H1 (cell line): ENCODE measurements around the gene CEP85. TPM values are rescaled to one million over a fixed set of nuclear protein-coding genes. Genes with fewer than 3 reads are reported as not detected.
A peak's percentile ranks its signal among the peaks of the same experiment; 100 is the strongest.

Experiments
- CTCF ChIA-PET: fragments of 300-600 bp; sonication (Branson Sonifier 250); formaldehyde crosslinking; loops from one replicate; lab custom pipeline; 2021; ENCODE audit not compliant: partially characterized antibody; lab: Charles Lee
- POLR2A ChIA-PET: fragments of 300-600 bp; sonication (Branson Sonifier 250); formaldehyde crosslinking; loops from one replicate; lab custom pipeline; 2021; ENCODE audit warnings: inconsistent platforms; ENCODE audit not compliant: partially characterized antibody; lab: Charles Lee
- DNase-seq, 2 experiments: peaks; one replicate each; pipeline versions ENCODE4 v3.0.0 to v3.0.0-alpha.2; 2010 to 2022; ENCODE audit warnings: low spot score in 2 of 2, low read depth in 1 of 2, mixed read lengths in 1 of 2
- FAIRE-seq: peaks from 2 replicates; lab custom pipeline; 2011; peaks lifted over from hg19 to GRCh38; lab: Jason Lieb, UNC
- H2AFZ ChIP-seq: 2 replicates; pipeline ENCODE4 v1.8.1; 2012; ENCODE audit warnings: low read length, inconsistent platforms
- H2AK5ac ChIP-seq: 2 replicates; pipeline ENCODE4 v1.6.1; 2013; ENCODE audit warnings: low read depth, low read length
- H2BK120ac ChIP-seq: replicated peaks from 2 replicates; pipeline ENCODE3; 2013; ENCODE audit warnings: low read depth, low read length, inconsistent platforms
- H2BK12ac ChIP-seq: 2 replicates; pipeline ENCODE4 v1.6.1; 2013; ENCODE audit warnings: low read depth, low read length
- H2BK15ac ChIP-seq: 2 replicates; pipeline ENCODE4 v1.6.1; 2013; ENCODE audit warnings: low read length
- H2BK20ac ChIP-seq: 2 replicates; pipeline ENCODE4 v1.6.1; 2013; ENCODE audit warnings: low read length
- H2BK5ac ChIP-seq: 2 replicates; pipeline ENCODE4 v1.6.1; 2013; ENCODE audit warnings: low read depth, low read length
- H3K14ac ChIP-seq: 2 replicates; pipeline ENCODE4 v1.6.1; 2013; ENCODE audit warnings: inconsistent platforms; ENCODE audit not compliant: insufficient read length
- H3K18ac ChIP-seq: 2 replicates; pipeline ENCODE4 v1.6.1; 2013; ENCODE audit warnings: low read length; ENCODE audit errors: extremely low read depth
- H3K23ac ChIP-seq: 2 replicates; pipeline ENCODE4 v1.6.1; 2013; ENCODE audit warnings: inconsistent platforms; ENCODE audit not compliant: insufficient read length
- H3K23me2 ChIP-seq: 2 replicates; pipeline ENCODE4 v1.6.1; 2013; ENCODE audit warnings: low read depth, low read length
- H3K27ac ChIP-seq: 2 replicates; pipeline ENCODE4 v1.6.1; 2011; ENCODE audit warnings: low read depth, low read length, inconsistent platforms
- H3K27me3 ChIP-seq, 4 experiments: replicated peaks in 1 of 4; 1 replicate in 1 of 4; 2 replicates in 3 of 4; pipeline versions ENCODE4 v1.6.1 to v1.8.1; 2011 to 2013; ENCODE audit warnings: low read length in 3 of 4, mild to moderate bottlenecking in 3 of 4, inconsistent platforms in 2 of 4, mixed read lengths in 2 of 4, moderate library complexity in 1 of 4; ENCODE audit not compliant: control insufficient read depth in 3 of 4, insufficient read depth in 3 of 4; ENCODE audit errors: extremely low read depth in 1 of 4
- H3K36me3 ChIP-seq, 4 experiments: 2 replicates each; pipeline versions ENCODE4 v1.6.1 to v1.8.1; 2011 to 2013; ENCODE audit warnings: mild to moderate bottlenecking in 4 of 4, low read length in 3 of 4, moderate library complexity in 2 of 4, control low read depth in 1 of 4, inconsistent platforms in 1 of 4; ENCODE audit not compliant: insufficient read depth in 4 of 4, control insufficient read depth in 2 of 4
- H3K4ac ChIP-seq: replicated peaks from 2 replicates; pipeline ENCODE3; 2013; ENCODE audit warnings: low read length, low read depth, mixed read lengths, inconsistent platforms; ENCODE audit not compliant: insufficient read length
- H3K4me1 ChIP-seq, 4 experiments: replicated peaks in 1 of 4; 1 replicate in 1 of 4; 2 replicates in 3 of 4; pipeline versions ENCODE4 v1.6.1 to v1.8.1; 2011 to 2013; ENCODE audit warnings: low read length in 3 of 4, inconsistent platforms in 2 of 4, mixed read lengths in 1 of 4; ENCODE audit not compliant: insufficient read depth in 4 of 4, control insufficient read depth in 3 of 4
- H3K4me2 ChIP-seq, 2 experiments: 2 replicates each; pipeline versions ENCODE4 v1.6.1 to v1.8.1; 2011 to 2013; ENCODE audit warnings: low read depth in 2 of 2, low read length in 2 of 2, control low read depth in 1 of 2, inconsistent platforms in 1 of 2, mild to moderate bottlenecking in 1 of 2; ENCODE audit not compliant: insufficient read depth in 1 of 2
- H3K4me3 ChIP-seq, 4 experiments: fragments of 200-600, 300-600 bp in 1 of 4; sonication (generic), shearing (Covaris generic), sonication (Bioruptor Twin) in 1 of 4; 2 replicates each; pipeline versions ENCODE4 v1.5.1 to v1.8.1; 2011 to 2016; ENCODE audit warnings: low read length in 4 of 4, low read depth in 3 of 4, control low read depth in 2 of 4, inconsistent platforms in 2 of 4, mild to moderate bottlenecking in 2 of 4, mixed read lengths in 1 of 4, moderate library complexity in 1 of 4; ENCODE audit not compliant: insufficient read depth in 2 of 4; ENCODE audit errors: extremely low read depth in 1 of 4
- H3K56ac ChIP-seq: replicated peaks from 2 replicates; pipeline ENCODE3; 2013; ENCODE audit warnings: low read depth, mild to moderate bottlenecking, mixed read lengths, low read length, inconsistent platforms; ENCODE audit not compliant: insufficient read length
- H3K79me1 ChIP-seq: 2 replicates; pipeline ENCODE4 v1.6.1; 2013; ENCODE audit warnings: low read depth, low read length, control low read depth
- H3K79me2 ChIP-seq, 2 experiments: 2 replicates each; pipeline versions ENCODE4 v1.6.1 to v1.8.1; 2012 to 2013; ENCODE audit warnings: low read length in 2 of 2, mild to moderate bottlenecking in 2 of 2, inconsistent platforms in 1 of 2; ENCODE audit not compliant: insufficient read depth in 2 of 2, control insufficient read depth in 1 of 2
- H3K9ac ChIP-seq, 4 experiments: replicated peaks in 1 of 4; 1 replicate in 1 of 4; 2 replicates in 3 of 4; pipeline versions ENCODE4 v1.6.1 to v1.8.1; 2011 to 2013; ENCODE audit warnings: low read depth in 3 of 4, low read length in 3 of 4, control low read depth in 2 of 4, mild to moderate bottlenecking in 2 of 4, moderate library complexity in 2 of 4, inconsistent platforms in 1 of 4; ENCODE audit errors: extremely low read depth in 1 of 4
- H3K9me3 ChIP-seq, 2 experiments: 2 replicates each; pipeline versions ENCODE4 v1.6.1 to v1.8.1; 2012 to 2013; ENCODE audit warnings: mild to moderate bottlenecking in 2 of 2, moderate library complexity in 2 of 2, control low read depth in 1 of 2, inconsistent platforms in 1 of 2, low read depth in 1 of 2, low read length in 1 of 2, mixed read lengths in 1 of 2; ENCODE audit not compliant: insufficient read depth in 2 of 2
- H4K20me1 ChIP-seq, 2 experiments: replicated peaks in 1 of 2; 2 replicates each; pipeline versions ENCODE3 to v1.8.1; 2011 to 2013; ENCODE audit warnings: inconsistent platforms in 2 of 2, low read length in 2 of 2, mild to moderate bottlenecking in 1 of 2; ENCODE audit not compliant: insufficient read depth in 2 of 2, control insufficient read depth in 1 of 2
- H4K5ac ChIP-seq: 2 replicates; pipeline ENCODE4 v1.6.1; 2013; ENCODE audit warnings: low read length, low read depth, mixed read lengths, inconsistent platforms; ENCODE audit not compliant: insufficient read length
- H4K8ac ChIP-seq: 2 replicates; pipeline ENCODE4 v1.8.0; 2013; ENCODE audit warnings: mild to moderate bottlenecking, moderate library complexity, low read length, inconsistent platforms; ENCODE audit not compliant: insufficient read depth; ENCODE audit errors: extremely low read depth
- H4K91ac ChIP-seq: replicated peaks from 2 replicates; pipeline ENCODE3; 2013; ENCODE audit warnings: low read length, mixed read lengths, inconsistent platforms; ENCODE audit not compliant: insufficient read length
- BRCA1 ChIP-seq: IDR thresholded peaks from 2 replicates; pipeline ENCODE4 v1.6.1; 2012; ENCODE audit warnings: low read depth, low read length, improper control_type of control experiment
- CBX8 ChIP-seq: fragments of 300-800, 300-1000 bp; sonication (generic); IDR thresholded peaks from 2 replicates; pipeline ENCODE4 v1.7.1; 2016; ENCODE audit warnings: low read depth, low read length, borderline replicate concordance
- RAD21 ChIP-seq, 2 experiments: IDR thresholded peaks in 1 of 2; conservative IDR thresholded peaks in 1 of 2; 2 replicates each; pipeline ENCODE4 v1.6.1; 2011; ENCODE audit warnings: low read depth in 2 of 2, low read length in 2 of 2, improper control_type of control experiment in 1 of 2, inconsistent platforms in 1 of 2, mild to moderate bottlenecking in 1 of 2, moderate library complexity in 1 of 2
- WGBS, 2 experiments: shearing (Covaris generic) in 1 of 2; methylation state at CpG; one replicate each; pipeline versions ENCODE4 v1.1.6 to v1.1.7; 2013 to 2015; ENCODE audit warnings: low lambda C conversion rate in 2 of 2, mixed read lengths in 2 of 2, inconsistent platforms in 1 of 2, low coverage in 1 of 2, missing lambda C conversion rate in 1 of 2; ENCODE audit not compliant: insufficient replicate concordance in 2 of 2, insufficient coverage in 1 of 2, insufficient read length in 1 of 2; ENCODE audit errors: extremely low coverage in 1 of 2, missing lambda C conversion rate in 1 of 2; 5-methylcytosine and 5-hydroxymethylcytosine counted together
- polyA plus RNA-seq, 7 experiments: library from polyadenylated mRNA; depleted of rRNA in 3 of 7; stranded (reverse) in 5 of 7; unstranded in 2 of 7; fragments of >200 nt in 5 of 7; fragments of 200-250 nt in 2 of 7; gene quantifications; 1 replicate in 5 of 7; 2 replicates in 1 of 7; 4 replicates in 1 of 7; pipeline versions ENCODE4 v1.2.1 to v1.2.3, GENCODE V29; 2011 to 2013; ENCODE audit warnings: missing spikeins in 2 of 7, mixed read lengths in 2 of 7
- total RNA-seq: library from RNA; stranded (reverse); fragmentation: NEBNext Ultra II Directional; extraction: Animal tissue kit (Norgen Biotek cat#: 25700); gene quantifications from 2 replicates; pipeline ENCODE4 v1.2.1, GENCODE V29; 2021

The CEP85 gene
- total and polyA plus RNA-seq, 2 of the 8 experiments (the other 6 are each of a cell fraction or from before 2014, with no cell fraction given) = 40.4 to 43.7 TPM

DNA sequence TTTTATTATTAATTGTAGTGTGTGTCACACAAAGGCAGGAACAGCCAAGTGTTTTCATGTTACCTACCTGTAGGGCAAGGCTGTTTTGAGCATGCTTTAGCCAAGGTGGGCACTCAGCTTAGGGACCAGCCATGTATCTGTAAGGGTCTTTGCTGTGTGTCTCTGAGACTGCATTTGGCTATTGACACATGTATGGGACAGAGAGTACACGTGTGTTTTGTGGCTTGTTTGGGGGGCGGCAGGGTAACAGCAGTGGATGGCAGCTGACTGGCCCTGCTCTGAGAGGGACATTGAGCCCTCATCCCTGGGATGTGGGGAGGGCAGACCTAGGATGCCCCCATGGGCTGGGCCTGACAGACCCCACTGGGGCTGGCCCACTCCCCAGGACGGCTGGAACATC lies 36.7 kb upstream of the CEP85 start:
- Histone ChIP-seq H3K18ac (no peak overlapping the region), H4K91ac (peak overlapping the region; percentile 49), H2BK15ac (no peak overlapping the region), H3K9ac (no peak overlapping the region), H3K4me1 (peaks cover 0 to 12% (median 5%) of the 10 kb centered on the region in 4 experiments; a peak in 5 of 7 replicates), H3K27ac (no peak overlapping the region), H2BK12ac (no peak overlapping the region), H4K8ac (no peak overlapping the region), H2AK5ac (no peak overlapping the region), H4K5ac (no peak overlapping the region), H3K14ac (no peak overlapping the region), H3K4me2 (no peak overlapping the region), H2BK5ac (no peak overlapping the region), H2BK20ac (no peak overlapping the region), H3K79me2 (no peaks in the 10 kb centered on the region), H3K27me3 (no peaks in the 10 kb centered on the region), H3K9me3 (no peaks in the 10 kb centered on the region), H3K4ac (no peak overlapping the region), H3K23ac (no peak overlapping the region), H3K56ac (no peak overlapping the region), H3K79me1 (no peaks in the 10 kb centered on the region), H4K20me1 (no peaks in the 10 kb centered on the region), H2BK120ac (no peak overlapping the region), H3K23me2 (no peaks in the 10 kb centered on the region; the same call in 1 of the 2 replicates), H2AFZ (no peak overlapping the region), H3K4me3 (no peak overlapping the region), H3K36me3 (no peaks in the 10 kb centered on the region)
- POLR2A ChIA-PET = interaction anchor here (2.4 kb wide), 1 partner anchor 8 kb away, joined by 9 read pairs; the partner anchor contains the start of gene CATSPER4
- DNase-seq = no peak
- 80% methylated on average over 3 of the region's 3 CpGs; no CpG with 5 or more reads in 1 of the 2 experiments for WGBS, 2 experiments
- FAIRE-seq = no peak
- CTCF ChIA-PET = interaction anchor here (1.1 to 1.6 kb wide), 2 partner anchors 11 to 37 kb away, joined by 5 to 6 read pairs; partner anchors contain the start of gene CEP85
- TF ChIP-seq RAD21 (IDR thresholded peaks at IDR 0.05 in 1 of 2, conservative IDR thresholded peaks at IDR 0.05 in 1 of 2; ENCODE audit: low read depth in 2 of 2, low read length in 2 of 2) (no peak), CBX8 (no peak), BRCA1 (no peak)
